Measurements from ENCODE around the gene UBE3B. TPM values are rescaled to one million over a fixed set of nuclear protein-coding genes. Genes with fewer than 3 reads are reported as not detected.

Gene UBE3B
- total RNA-seq, 1 experiment from 2014 or later: 38.4 TPM

DNA sequence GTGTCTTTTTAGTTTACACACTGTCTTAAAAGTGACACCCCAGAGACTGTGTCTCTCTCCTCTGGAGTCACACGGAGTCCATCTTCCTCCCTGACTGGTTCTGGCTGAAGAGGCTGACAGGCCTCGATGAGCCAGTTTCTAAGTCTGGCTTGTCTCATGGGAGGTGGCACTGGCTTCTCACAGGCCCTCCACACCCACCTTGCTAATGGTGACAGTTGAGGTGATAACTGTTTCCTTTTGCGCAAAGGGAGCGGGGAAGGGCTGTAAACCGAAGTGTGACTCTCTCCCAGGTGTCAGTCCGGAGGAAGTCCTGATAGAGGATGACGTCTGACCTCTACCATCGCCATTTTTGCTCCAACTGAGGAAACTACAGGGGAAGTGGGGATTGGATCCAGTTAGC, 30.6 kb upstream of the UBE3B start:
- intact Hi-C loops (cut with micrococcal nuclease; ENCODE audit: unreplicated experiment): no loop called here
- no peak for DNase-seq
- H3K27me3 Mint-ChIP-seq (ENCODE audit: insufficient read depth, unreplicated experiment): no peaks in the 10 kb centered on the region
- peaks cover 47% of the 10 kb centered on the region for H3K36me3 Mint-ChIP-seq (ENCODE audit: insufficient read depth, unreplicated experiment)
- TF ChIP-seq, protein P1, sequence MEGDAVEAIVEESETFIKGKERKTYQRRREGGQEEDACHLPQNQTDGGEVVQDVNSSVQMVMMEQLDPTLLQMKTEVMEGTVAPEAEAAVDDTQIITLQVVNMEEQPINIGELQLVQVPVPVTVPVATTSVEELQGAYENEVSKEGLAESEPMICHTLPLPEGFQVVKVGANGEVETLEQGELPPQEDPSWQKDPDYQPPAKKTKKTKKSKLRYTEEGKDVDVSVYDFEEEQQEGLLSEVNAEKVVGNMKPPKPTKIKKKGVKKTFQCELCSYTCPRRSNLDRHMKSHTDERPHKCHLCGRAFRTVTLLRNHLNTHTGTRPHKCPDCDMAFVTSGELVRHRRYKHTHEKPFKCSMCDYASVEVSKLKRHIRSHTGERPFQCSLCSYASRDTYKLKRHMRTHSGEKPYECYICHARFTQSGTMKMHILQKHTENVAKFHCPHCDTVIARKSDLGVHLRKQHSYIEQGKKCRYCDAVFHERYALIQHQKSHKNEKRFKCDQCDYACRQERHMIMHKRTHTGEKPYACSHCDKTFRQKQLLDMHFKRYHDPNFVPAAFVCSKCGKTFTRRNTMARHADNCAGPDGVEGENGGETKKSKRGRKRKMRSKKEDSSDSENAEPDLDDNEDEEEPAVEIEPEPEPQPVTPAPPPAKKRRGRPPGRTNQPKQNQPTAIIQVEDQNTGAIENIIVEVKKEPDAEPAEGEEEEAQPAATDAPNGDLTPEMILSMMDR (IDR thresholded peaks at IDR 0.05; ENCODE audit: insufficient read depth in 1 of 2, low read depth in 1 of 2, low read length in 1 of 2, severe bottlenecking in 1 of 2, unreplicated experiment in 1 of 2): no peak
- BruUV-seq (replicated peaks): no TSS peak
- H3K27ac Mint-ChIP-seq (ENCODE audit: unreplicated experiment): no peak overlapping the region
- no peak overlapping the region for H3K4me3 Mint-ChIP-seq (ENCODE audit: unreplicated experiment)
- Histone ChIP-seq H3K4me1 (no peaks in the 10 kb centered on the region), H3K9me3 (no peaks in the 10 kb centered on the region), H3K36me3 (ENCODE audit: control insufficient read depth, insufficient read depth, low read length) (peaks cover 4% of the 10 kb centered on the region), H3K27me3 (replicated peaks; ENCODE audit: control insufficient read depth, insufficient read depth, low read length) (no peaks in the 10 kb centered on the region), H3K4me3 (ENCODE audit: low read depth, low read length) (no peak overlapping the region)
- peaks cover 10% of the 10 kb centered on the region for H3K4me1 Mint-ChIP-seq (ENCODE audit: low read depth, unreplicated experiment)
- ChIA-PET CTCF (no interaction called here), POLR2A (no interaction called here)
- H3K9me3 Mint-ChIP-seq (ENCODE audit: unreplicated experiment): no peaks in the 10 kb centered on the region

- Histone ChIP-seq H3K27me3 (replicated peaks; ENCODE audit: control insufficient read depth, insufficient read depth, low read length) (no peaks in the 10 kb centered on the region), H3K9me3 (no peaks in the 10 kb centered on the region), H3K4me1 (no peaks in the 10 kb centered on the region), H3K4me3 (ENCODE audit: low read depth, low read length) (no peak overlapping the region), H3K36me3 (ENCODE audit: control insufficient read depth, insufficient read depth, low read length) (peaks cover 4% of the 10 kb centered on the region)
- intact Hi-C loops (cut with micrococcal nuclease; ENCODE audit: unreplicated experiment): no loop called here
- TF ChIP-seq, protein P1 (IDR thresholded peaks at IDR 0.05; ENCODE audit: insufficient read depth in 1 of 2, low read depth in 1 of 2, low read length in 1 of 2, severe bottlenecking in 1 of 2, unreplicated experiment in 1 of 2): no peak
- peaks cover 53% of the 10 kb centered on the region for H3K36me3 Mint-ChIP-seq (ENCODE audit: insufficient read depth, unreplicated experiment)
- DNase-seq: no peak
- no TSS peak for BruUV-seq (replicated peaks)
- no peaks in the 10 kb centered on the region for H3K9me3 Mint-ChIP-seq (ENCODE audit: unreplicated experiment)
- H3K27ac Mint-ChIP-seq (ENCODE audit: unreplicated experiment): no peak overlapping the region
- POLR2A ChIA-PET: no interaction called here
- H3K27me3 Mint-ChIP-seq (ENCODE audit: insufficient read depth, unreplicated experiment): no peaks in the 10 kb centered on the region
- H3K4me1 Mint-ChIP-seq (ENCODE audit: low read depth, unreplicated experiment): peaks cover 10% of the 10 kb centered on the region
- CTCF ChIA-PET: no interaction called here
- no peak overlapping the region for H3K4me3 Mint-ChIP-seq (ENCODE audit: unreplicated experiment)
Observed at GRCh38 chr12:109447482-109447881, 30.0 kb upstream of the UBE3B start.

DNA sequence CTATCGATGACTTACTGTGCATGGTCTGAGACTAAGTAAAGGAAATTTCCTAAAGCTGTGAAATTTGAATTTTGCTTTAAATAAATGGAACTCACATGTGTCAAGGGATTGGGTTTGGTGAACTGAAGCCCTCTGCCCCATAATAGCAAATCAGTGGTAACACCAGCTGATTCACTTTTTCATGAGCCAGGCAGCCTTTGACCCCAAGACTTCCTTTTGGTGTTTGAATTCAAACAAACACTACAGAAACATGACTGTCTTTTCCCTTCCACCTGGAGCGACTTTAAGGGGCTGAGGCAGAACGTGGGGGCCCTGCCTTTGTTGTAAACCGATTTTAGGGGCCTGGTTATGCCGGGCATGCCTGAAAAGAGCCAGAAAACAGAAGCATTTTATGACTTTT, 29.2 kb upstream of the UBE3B start:
- Histone ChIP-seq H3K27me3 (replicated peaks; ENCODE audit: control insufficient read depth, insufficient read depth, low read length) (no peaks in the 10 kb centered on the region), H3K36me3 (ENCODE audit: control insufficient read depth, insufficient read depth, low read length) (peaks cover 4% of the 10 kb centered on the region), H3K4me1 (no peaks in the 10 kb centered on the region), H3K9me3 (no peaks in the 10 kb centered on the region), H3K4me3 (ENCODE audit: low read depth, low read length) (no peak overlapping the region)
- intact Hi-C loops (cut with micrococcal nuclease; ENCODE audit: unreplicated experiment): no loop called here
- TF ChIP-seq, protein P1 (IDR thresholded peaks at IDR 0.05; ENCODE audit: insufficient read depth in 1 of 2, low read depth in 1 of 2, low read length in 1 of 2, severe bottlenecking in 1 of 2, unreplicated experiment in 1 of 2): no peak
- BruUV-seq (replicated peaks): no TSS peak
- Mint-ChIP-seq H3K36me3 (ENCODE audit: insufficient read depth, unreplicated experiment) (peaks cover 55% of the 10 kb centered on the region), H3K27ac (ENCODE audit: unreplicated experiment) (no peak overlapping the region), H3K4me3 (ENCODE audit: unreplicated experiment) (no peak overlapping the region), H3K27me3 (ENCODE audit: insufficient read depth, unreplicated experiment) (no peaks in the 10 kb centered on the region), H3K4me1 (ENCODE audit: low read depth, unreplicated experiment) (peaks cover 10% of the 10 kb centered on the region), H3K9me3 (ENCODE audit: unreplicated experiment) (no peaks in the 10 kb centered on the region)
- POLR2A ChIA-PET: no interaction called here
- DNase-seq: no peak
- CTCF ChIA-PET: no interaction called here

All from Caco-2 (cell line).